GM12864 (cell line): Measurements from ENCODE around the gene SLX4IP.

ENCODE experiments used
- DNase-seq: peaks from one replicate; pipeline ENCODE4 v3.0.0-alpha.2; 2011; ENCODE audit warnings: low read depth
- H3K4me3 ChIP-seq: 2 replicates; pipeline ENCODE4 v1.5.1; 2011; ENCODE audit warnings: mild to moderate bottlenecking, low read depth, low read length, control low read depth
- TF ChIP-seq, protein P1 (sequence below): IDR thresholded peaks from 2 replicates; pipeline ENCODE4 v1.5.1; 2011; ENCODE audit warnings: low read depth, mild to moderate bottlenecking, moderate library complexity, low read length, control low read depth, inconsistent platforms; ENCODE audit errors: missing control alignments

SLX4IP gene

DNA sequence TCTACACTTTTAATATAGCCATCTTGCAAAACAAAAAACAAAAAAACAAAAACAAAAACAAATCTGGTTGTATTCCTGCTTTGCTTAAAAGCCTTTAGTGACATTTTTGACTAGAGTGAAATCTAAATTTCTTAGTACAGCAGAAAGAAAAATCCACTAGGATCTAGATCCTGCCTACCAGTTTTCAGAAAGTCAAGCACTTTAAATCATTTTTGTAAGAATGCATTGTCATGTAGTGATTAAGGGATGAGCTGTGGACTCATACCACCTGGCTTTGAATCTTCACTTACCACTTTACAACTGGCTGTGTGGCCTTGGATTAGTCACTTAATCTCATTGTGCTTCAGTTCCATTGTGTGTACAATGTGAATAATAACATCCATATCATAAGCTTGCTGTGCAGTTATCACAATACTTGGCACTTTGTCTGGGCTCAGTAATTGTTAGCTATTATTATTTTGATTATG is 5.1 kb upstream of the SLX4IP start:
- no peak overlapping the region for H3K4me3 ChIP-seq
- TF ChIP-seq, protein P1, sequence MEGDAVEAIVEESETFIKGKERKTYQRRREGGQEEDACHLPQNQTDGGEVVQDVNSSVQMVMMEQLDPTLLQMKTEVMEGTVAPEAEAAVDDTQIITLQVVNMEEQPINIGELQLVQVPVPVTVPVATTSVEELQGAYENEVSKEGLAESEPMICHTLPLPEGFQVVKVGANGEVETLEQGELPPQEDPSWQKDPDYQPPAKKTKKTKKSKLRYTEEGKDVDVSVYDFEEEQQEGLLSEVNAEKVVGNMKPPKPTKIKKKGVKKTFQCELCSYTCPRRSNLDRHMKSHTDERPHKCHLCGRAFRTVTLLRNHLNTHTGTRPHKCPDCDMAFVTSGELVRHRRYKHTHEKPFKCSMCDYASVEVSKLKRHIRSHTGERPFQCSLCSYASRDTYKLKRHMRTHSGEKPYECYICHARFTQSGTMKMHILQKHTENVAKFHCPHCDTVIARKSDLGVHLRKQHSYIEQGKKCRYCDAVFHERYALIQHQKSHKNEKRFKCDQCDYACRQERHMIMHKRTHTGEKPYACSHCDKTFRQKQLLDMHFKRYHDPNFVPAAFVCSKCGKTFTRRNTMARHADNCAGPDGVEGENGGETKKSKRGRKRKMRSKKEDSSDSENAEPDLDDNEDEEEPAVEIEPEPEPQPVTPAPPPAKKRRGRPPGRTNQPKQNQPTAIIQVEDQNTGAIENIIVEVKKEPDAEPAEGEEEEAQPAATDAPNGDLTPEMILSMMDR = no peak
- no peak for DNase-seq

- no peak overlapping the region for H3K4me3 ChIP-seq
- no peak for DNase-seq
- TF ChIP-seq, protein P1 = no peak
These were observed 4.4 kb upstream of the SLX4IP start for GRCh38 chr20:10430704-10431103.

DNA sequence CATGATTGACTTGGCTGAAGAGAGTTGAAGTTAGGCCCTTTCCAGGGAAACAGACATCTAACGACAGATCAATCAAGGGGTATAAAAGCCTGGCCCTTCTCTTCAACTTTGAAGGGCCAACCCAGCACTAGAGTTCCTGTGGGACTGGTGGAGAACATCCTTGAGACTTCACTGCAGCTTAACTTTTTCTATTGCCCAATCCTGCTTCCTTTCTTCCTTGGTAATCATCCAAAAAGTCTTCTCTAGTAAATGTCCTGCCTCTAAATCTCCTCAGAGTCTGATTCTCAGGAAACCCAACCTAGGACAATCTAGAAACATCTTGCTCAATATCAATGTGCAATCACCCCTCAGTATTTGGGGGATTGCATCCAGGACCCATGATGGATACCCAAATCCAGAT is 3.0 kb upstream of the SLX4IP start:
- DNase-seq = no peak
- no peak overlapping the region for H3K4me3 ChIP-seq
- TF ChIP-seq, protein P1 = no peak

- TF ChIP-seq, protein P1 = no peak
- DNase-seq = no peak
- peak overlapping the region; percentile 79 for H3K4me3 ChIP-seq
These were observed 2.0 kb upstream of the SLX4IP start for GRCh38 chr20:10433014-10433622.

GRCh38 chr20:10433623-10434466 is 1.3 kb upstream of the SLX4IP start, which contains the start of gene MKKS:
MKKS (minus strand) TSS chr20:10434222; CDS start chr20:10413514, 20,708 bp downstream.
- peak within 1 kb of the TSS; percentile 79 for H3K4me3 ChIP-seq
- TF ChIP-seq, protein P1 = no peak
- peak; percentile 60 for DNase-seq

- DNase-seq = peak; percentile 88
- peak overlapping the region; percentile 79 for H3K4me3 ChIP-seq
- TF ChIP-seq, protein P1 = no peak
These were observed 656 bp upstream of the SLX4IP start for GRCh38 chr20:10434467-10434831.
